ENCODE data around the gene MAP3K2. TPM values are rescaled to one million over a fixed set of nuclear protein-coding genes. Genes with fewer than 3 reads are reported as not detected.
"Not testable (repeated sequence)": the region's sequence is repeated elsewhere in the genome, so short reads cannot be mapped to it uniquely, and the experiment has no call there.

MAP3K2 gene
- total RNA-seq, 6 experiments from 2014 or later: 38.5 to 44.2 (median 40.1) TPM

DNA sequence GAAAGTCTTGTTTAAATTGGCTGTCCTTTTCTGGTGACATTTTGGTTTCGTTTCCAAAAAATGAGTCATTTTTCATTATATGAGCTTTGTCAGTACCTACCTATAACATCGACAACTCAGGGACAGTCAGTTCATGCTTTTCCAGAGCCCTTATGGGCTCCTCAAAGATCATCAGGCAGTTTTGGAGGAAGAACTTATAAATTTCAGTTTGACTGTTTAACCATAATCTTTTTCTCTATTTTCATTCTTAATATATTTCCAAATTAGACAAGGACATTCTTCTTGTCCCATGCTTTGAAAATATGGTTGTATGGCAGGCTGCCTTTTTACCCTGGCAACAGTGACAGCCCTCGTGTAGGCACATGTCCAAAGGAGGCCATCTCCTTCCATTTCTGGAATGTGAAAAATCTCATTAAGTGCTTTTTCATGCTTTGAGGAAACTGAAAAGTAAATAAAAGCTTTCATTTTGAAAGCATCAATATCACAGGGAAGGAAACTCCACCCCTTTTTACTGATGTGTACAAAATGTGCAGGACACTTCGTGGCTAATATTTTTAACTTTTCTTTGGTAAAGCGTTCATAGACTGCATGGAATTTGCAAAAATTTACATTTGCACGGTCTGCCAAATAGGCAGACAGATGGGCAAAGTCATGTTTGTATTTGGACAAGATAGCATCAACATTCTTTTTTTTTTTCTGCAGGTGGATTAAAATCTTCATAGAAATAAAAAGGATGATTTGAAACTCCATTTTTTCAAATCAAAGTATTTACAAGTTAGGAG lies 23.3 kb upstream of the MAP3K2 start:
- Mint-ChIP-seq H3K9me3 (no peaks in the 10 kb centered on the region), H3K27ac (peak overlapping the region; percentile 91), H3K4me3 (peak overlapping the region; percentile 79), H3K4me1 (ENCODE audit: low read depth) (peaks cover 59% of the 10 kb centered on the region), H3K27me3 (ENCODE audit: insufficient read depth) (peaks cover 2% of the 10 kb centered on the region; the same call in 1 of the 2 replicates), H3K36me3 (ENCODE audit: low read depth) (no peaks in the 10 kb centered on the region)
- DNase-seq: peak; percentile 89
- TF ChIP-seq, protein P1, sequence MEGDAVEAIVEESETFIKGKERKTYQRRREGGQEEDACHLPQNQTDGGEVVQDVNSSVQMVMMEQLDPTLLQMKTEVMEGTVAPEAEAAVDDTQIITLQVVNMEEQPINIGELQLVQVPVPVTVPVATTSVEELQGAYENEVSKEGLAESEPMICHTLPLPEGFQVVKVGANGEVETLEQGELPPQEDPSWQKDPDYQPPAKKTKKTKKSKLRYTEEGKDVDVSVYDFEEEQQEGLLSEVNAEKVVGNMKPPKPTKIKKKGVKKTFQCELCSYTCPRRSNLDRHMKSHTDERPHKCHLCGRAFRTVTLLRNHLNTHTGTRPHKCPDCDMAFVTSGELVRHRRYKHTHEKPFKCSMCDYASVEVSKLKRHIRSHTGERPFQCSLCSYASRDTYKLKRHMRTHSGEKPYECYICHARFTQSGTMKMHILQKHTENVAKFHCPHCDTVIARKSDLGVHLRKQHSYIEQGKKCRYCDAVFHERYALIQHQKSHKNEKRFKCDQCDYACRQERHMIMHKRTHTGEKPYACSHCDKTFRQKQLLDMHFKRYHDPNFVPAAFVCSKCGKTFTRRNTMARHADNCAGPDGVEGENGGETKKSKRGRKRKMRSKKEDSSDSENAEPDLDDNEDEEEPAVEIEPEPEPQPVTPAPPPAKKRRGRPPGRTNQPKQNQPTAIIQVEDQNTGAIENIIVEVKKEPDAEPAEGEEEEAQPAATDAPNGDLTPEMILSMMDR (IDR thresholded peaks at IDR 0.05): no peak

DNA sequence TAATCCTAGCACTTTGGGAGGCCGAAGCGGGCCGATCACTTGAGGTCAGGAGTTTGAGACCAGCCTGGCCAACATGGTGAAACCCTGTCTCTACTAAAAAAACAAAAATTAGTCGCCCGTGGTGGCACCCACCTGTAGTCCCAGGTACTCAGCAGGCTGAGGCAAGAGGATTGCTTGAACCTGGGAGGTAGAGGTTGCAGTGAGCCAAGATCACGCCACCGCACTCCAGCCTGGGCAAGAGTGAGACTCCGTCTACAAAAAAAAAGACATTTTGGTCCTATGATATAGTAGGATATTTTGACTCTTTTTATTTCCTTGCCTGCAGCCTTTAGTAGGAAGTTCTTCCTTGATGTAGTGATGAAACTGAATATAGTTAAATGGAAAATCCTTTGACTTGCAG lies 21.9 kb upstream of the MAP3K2 start:
- peak overlapping the region; percentile 91 for H3K27ac Mint-ChIP-seq
- not testable (repeated sequence) for DNase-seq, H3K9me3 Mint-ChIP-seq

DNA sequence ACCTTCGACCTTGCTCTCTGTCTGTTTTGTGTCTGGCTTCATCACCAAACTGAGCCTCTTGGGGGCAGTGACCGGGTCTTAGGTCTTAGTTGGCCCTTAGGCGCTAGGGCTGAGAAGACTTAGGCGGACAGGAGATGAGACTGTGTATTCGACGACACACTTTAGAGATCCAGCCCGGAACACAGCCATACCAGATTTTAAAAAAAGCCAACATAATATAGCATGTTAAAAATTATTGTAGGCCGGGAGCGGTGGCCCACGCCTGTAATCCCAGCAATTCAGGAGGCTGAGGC lies 21.0 kb upstream of the MAP3K2 start:
- peak overlapping the region; percentile 52; the same call in 1 of the 2 replicates for H3K4me3 Mint-ChIP-seq
- no peaks in the 10 kb centered on the region for H3K27me3 Mint-ChIP-seq (ENCODE audit: insufficient read depth)

More for the DNA sequence above, 21.9 kb upstream of the MAP3K2 start:
- not testable (repeated sequence) for H3K36me3 Mint-ChIP-seq (ENCODE audit: low read depth); H3K27me3 Mint-ChIP-seq (ENCODE audit: insufficient read depth)
- Mint-ChIP-seq H3K4me1 (ENCODE audit: low read depth) (peaks cover 63% of the 10 kb centered on the region), H3K4me3 (peak overlapping the region; percentile 79; the same call in 1 of the 2 replicates)

DNA sequence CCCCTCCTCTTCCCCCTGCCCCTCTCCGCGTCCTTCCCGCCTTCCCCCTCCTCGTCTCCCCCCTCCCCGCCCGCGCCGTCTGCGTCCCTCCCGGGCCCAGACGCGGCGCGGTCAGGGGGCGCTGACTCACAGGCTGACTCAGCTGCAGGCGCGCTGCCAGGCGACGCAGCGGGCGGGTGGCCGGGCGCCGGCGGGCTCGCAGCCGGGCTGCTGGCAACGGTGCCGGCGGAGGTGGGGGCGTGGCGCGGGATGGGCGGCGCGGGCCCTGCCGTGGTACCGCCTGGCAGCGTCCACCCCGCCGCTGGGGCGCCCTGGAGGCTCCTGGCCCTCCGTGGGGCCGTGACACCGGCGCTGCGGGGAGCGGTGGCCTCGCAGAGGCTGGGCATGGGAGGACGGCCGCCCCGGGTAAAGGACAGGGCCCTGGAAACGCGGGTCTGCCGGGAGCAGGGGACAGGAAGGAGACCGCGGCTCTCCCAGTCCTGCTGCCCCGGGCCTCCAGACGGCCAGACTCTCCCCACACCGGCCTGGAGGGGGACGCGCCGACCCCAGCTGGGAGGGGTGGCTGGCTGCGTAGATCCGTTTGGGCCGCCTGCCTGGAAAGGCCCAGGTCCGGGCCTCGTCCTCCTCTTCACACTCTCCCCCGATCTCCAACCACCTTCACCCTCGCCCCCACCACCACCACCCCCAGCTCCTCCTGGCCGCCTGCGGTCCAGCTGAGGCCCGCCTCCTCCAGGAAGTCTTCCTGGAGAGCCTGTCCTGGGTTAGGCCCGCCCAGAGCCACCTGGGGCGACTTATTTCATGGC lies 20.4 kb upstream of the MAP3K2 start:
- Mint-ChIP-seq H3K27ac (peak overlapping the region; percentile 83), H3K9me3 (no peaks in the 10 kb centered on the region), H3K27me3 (ENCODE audit: insufficient read depth) (no peaks in the 10 kb centered on the region), H3K4me1 (ENCODE audit: low read depth) (peaks cover 63% of the 10 kb centered on the region), H3K4me3 (peak overlapping the region; percentile 52; the same call in 1 of the 2 replicates), H3K36me3 (ENCODE audit: low read depth) (no peaks in the 10 kb centered on the region)
- peak; percentile 86 for DNase-seq
- TF ChIP-seq, protein P1 (IDR thresholded peaks at IDR 0.05): no peak

More for the DNA sequence above, 21.0 kb upstream of the MAP3K2 start:
- Mint-ChIP-seq H3K9me3 (no peaks in the 10 kb centered on the region), H3K27ac (peak overlapping the region; percentile 83), H3K36me3 (ENCODE audit: low read depth) (no peaks in the 10 kb centered on the region), H3K4me1 (ENCODE audit: low read depth) (peaks cover 63% of the 10 kb centered on the region)
- TF ChIP-seq, protein P1 (IDR thresholded peaks at IDR 0.05): no peak
- DNase-seq: no peak

DNA sequence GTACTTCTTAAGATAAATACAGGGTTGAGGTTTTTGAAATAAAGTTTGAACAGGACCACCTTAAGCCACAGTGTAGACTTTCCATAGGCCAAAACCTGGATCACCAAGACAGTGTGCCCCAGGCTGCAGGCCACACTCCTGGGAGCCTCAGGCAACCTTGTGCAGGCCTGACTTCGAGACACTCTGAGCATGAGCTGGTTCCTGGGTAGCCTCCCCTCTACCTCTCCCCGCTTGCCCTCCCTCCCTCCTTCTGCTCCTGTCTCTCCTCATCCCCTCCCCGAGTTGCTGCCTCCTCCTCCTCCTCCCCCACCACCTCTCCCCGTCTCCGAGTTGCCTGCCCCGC lies 19.9 kb upstream of the MAP3K2 start:
- DNase-seq: no peak
- Mint-ChIP-seq H3K9me3 (no peaks in the 10 kb centered on the region), H3K4me3 (no peak overlapping the region), H3K27me3 (ENCODE audit: insufficient read depth) (no peaks in the 10 kb centered on the region), H3K27ac (peak overlapping the region; percentile 33; the same call in 1 of the 2 replicates), H3K36me3 (ENCODE audit: low read depth) (no peaks in the 10 kb centered on the region), H3K4me1 (ENCODE audit: low read depth) (peaks cover 59% of the 10 kb centered on the region)
- TF ChIP-seq, protein P1 (IDR thresholded peaks at IDR 0.05): no peak

DNA sequence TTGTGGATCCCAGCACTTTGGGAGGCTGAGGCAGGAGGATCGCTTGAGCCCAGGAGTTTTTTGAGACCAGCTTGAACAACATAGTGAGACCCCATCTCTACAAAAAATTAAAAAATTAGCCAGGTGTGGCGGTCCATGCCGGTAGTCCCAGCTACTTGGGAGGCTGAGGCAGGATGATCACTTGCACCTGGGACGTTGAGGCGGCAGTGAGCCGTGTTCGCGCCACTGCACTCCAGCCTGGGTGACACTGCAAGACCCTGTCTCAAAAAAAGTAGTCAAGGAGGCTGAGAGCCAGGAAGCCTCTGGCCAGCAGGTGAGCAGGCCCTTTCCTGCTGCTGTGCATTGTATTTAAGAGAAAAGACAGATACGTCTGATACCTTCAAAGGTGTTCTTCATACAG lies 19.3 kb upstream of the MAP3K2 start:
- peaks cover 4% of the 10 kb centered on the region; the same call in 1 of the 2 replicates for H3K27me3 Mint-ChIP-seq (ENCODE audit: insufficient read depth)
- no peak for DNase-seq
- no peaks in the 10 kb centered on the region for H3K9me3 Mint-ChIP-seq
- H3K4me1 Mint-ChIP-seq (ENCODE audit: low read depth): peaks cover 59% of the 10 kb centered on the region
- H3K36me3 Mint-ChIP-seq (ENCODE audit: low read depth): no peaks in the 10 kb centered on the region
- TF ChIP-seq, protein P1 (IDR thresholded peaks at IDR 0.05): no peak
- H3K27ac Mint-ChIP-seq: peak overlapping the region; percentile 33; the same call in 1 of the 2 replicates
- H3K4me3 Mint-ChIP-seq: no peak overlapping the region
